ENCODE measurements around the gene AQP2.
"Not testable (repeated sequence)": the region's sequence is repeated elsewhere in the genome, so short reads cannot be mapped to it uniquely, and the experiment has no call there.

AQP2 gene

GRCh38 chr12:49972641-49973360 is 22.3 kb downstream of the AQP2 start, which contains the start of gene AQP6:
Gene AQP6 (plus strand): TSS chr12:49972947. CDS start chr12:49973174, 227 bp downstream.
- no peak for DNase-seq

DNA sequence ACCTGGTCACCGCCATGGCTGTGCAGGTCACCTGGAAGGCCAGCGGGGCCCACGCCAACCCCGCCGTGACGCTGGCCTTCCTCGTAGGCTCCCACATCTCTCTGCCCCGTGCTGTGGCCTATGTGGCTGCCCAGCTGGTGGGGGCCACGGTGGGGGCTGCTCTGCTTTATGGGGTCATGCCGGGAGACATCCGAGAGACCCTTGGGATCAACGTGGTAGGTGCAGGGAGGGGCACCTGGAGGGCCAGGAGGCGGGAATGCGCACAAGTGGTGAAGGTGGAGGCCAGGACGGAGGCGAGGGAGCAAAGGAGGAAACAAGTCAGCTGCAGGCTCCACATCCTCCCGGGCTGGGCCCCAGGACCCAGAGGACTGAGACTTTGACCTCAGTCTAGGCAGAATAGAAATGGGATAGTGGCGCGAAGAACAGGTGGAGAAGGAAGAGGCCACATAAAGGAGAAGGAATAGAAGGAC is 22.9 kb downstream of the AQP2 start:
- no peak for DNase-seq

GRCh38 chr12:49974231-49974675 is 23.7 kb downstream of the AQP2 start:
- DNase-seq, result no peak

DNA sequence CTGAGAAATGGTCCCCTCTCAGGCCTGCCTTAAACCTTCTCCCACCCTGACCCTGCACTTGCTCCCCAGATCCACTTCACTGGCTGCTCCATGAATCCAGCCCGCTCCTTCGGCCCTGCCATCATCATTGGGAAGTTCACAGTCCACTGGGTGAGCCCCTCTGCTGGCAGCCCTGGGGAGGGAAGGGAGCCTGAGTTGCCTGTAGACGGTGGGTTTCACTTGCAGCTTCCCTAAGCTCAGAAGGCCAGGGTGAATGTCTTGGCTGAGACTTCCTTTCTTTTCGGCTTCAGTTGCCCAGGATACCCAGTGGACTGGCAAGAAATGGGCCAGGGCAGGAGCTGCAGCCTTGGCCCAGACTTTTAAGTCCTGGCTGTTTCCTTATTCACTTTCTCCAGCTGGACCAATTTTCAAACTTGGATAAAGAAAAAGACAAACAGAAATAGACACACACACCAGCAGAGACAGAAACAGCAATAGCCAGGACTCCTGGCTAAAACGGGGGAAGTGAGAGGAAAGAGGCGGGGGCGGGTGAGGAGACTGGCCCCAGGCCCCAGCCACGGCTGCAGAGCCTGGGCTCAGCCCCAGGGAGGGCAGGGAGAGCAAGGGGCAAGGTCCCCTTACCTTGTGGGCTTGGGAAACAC is 24.3 kb downstream of the AQP2 start:
- no peak for DNase-seq

GRCh38 chr12:49975318-49975761 is 24.8 kb downstream of the AQP2 start:
- DNase-seq, result no peak

GRCh38 chr12:49976557-49976956 is 26.0 kb downstream of the AQP2 start:
- no peak for DNase-seq

DNA sequence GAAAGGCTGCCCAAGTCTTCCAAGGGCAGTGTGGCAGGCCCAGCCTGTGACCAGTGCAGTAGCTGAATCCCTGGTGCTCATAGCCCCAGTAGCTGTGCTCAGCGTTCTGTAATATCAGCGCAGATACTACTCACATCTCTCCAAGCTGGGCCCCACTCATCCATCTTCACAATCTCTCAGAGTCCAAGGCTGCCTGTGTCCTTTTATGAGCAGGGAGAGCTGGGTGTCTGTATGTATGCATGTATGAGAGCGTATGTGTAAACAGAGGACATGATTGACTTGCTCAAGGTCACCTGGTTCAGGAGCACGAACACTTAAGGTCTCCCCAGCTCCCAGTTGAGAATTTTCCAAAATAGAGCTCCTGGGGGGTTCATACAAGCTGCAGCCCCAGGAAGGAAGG is 27.6 kb downstream of the AQP2 start:
- no peak for DNase-seq

- no peak for DNase-seq
Measured at GRCh38 chr12:49979016-49979586, 28.6 kb downstream of the AQP2 start.

DNA sequence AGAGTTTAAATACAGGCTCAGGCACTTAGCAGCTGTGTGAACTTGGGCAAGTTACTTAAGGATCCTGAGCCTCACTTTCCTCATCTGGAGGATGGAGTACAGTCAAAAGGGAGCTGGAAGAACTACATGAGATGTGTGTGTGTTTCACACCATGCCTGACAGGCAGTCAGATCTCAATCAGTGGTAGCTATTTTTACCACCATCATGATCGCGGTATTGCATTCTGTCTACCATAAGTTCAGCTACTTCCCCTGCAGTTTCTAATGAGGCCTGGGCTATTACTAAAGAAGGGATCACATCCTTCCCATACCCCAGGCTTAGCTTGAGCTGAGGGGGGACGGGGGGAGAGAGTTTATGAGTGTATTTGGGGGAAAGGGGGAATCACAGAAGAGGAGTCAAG is 29.3 kb downstream of the AQP2 start:
- DNase-seq, result no peak

DNA sequence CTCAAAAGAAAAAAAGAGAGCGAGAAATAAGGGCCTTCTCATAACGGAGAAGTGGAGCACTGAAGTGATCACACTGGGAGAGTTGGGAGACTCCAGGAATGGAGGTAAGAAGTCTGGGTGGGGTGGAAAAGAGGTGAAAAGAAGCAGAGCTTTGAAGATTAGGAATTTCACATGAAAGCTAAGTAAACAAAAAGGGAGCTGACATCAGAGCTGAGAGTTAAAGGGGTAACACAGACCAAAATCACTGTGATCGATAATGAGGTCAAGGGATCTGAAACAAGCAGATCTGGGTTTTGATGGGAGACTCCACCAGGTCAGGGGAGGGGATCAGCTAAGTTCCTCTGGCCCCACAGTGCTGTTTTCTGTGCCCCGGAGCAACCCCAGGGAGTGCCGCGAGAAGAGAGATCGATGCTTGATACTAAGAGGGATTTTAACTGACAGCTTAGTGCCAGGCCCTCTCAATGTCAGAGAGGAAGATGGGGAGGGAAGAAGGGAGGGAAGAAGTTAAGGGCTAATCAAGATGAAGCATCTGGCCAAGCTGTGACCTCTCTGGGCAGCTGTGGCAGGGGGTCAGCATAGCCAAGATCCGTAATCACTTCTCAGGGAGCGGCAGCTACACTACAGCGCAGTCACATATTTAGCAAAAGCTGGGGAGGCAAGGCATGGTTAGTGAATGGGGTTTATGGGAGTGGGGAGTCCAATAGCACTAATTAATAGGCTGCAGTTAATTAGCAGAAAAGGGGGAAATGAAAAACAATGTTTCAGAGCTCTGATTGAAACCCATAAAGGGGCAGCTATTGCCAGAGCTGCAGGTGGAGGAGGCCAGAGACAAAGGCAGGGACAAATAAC is 30.2 kb downstream of the AQP2 start:
- no peak for DNase-seq

- DNase-seq, result no peak
Measured at GRCh38 chr12:49982246-49983087, 31.9 kb downstream of the AQP2 start.

- no peak for DNase-seq
Measured at GRCh38 chr12:49983892-49984291, 33.4 kb downstream of the AQP2 start.

- no peak for DNase-seq
Measured at GRCh38 chr12:49984476-49985359, 34.2 kb downstream of the AQP2 start.

DNA sequence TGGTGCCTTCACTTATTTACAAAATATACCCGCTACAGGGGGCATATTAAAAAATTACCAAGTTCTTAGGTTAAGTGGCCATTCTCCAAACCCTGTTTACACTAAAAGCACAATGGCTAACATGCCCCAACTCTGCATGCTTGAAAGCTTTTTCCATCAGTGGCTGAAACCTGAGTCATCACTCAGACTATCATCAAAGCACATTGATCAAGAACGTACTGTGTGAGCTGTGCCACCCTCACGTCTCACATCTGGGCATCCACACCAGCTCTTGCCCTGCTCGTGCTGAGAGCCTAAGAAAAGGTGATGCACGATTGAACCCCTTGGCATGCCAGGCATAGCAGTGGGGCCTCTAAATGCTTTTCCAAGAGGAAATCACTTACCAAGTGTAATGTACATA is 35.4 kb downstream of the AQP2 start:
- DNase-seq, result no peak

DNA sequence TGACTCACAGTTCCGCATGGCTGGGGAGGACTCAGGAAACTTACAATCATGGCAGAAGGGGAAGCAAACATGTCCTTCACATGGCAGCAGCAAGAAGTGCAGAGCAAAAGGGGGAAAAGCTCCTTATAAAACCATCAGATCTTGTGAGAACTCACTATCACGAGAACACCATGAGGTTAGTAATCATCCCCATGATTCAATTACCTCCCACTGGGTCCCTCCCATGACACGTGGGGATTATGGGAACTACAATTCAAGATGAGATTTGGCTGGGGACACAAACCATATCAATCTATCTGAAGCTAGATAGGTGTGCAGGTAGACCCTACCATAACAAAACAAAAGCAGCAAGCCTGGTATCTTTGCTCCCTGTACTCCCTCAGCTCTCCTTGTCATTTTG is 35.9 kb downstream of the AQP2 start:
- not testable (repeated sequence) for DNase-seq

DNA sequence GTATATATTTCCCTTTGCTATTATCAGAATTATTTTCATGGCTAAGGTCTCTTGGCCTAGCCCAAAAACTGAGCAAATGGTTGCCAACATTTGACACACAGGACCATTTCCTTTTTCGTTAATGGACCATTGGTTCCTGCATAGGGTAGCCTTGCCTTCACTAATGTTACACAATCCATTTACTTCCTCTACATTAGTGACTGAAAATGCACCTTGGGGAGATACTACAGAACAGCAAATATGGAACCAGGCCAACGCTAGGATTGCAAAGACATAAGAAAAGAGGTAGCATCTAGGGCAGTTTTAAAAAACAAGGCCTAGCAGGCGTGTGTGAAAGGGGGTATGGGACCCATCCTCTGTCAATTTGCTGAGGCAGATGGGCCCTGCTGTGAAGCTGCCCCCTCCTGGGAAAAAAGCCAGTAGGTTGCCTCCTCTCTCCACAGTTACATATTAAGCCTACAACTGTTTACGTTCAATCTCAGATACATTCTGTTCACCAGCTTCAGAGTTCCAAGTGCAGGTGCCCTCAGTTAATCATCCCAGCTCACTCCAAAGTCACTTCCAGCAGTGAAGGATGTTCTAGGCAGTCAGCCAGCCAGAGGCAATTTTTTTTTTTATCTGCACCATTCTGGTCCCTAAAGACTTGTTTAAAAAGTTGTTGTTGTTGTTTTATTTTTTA is 37.2 kb downstream of the AQP2 start:
- no peak for DNase-seq

DNA sequence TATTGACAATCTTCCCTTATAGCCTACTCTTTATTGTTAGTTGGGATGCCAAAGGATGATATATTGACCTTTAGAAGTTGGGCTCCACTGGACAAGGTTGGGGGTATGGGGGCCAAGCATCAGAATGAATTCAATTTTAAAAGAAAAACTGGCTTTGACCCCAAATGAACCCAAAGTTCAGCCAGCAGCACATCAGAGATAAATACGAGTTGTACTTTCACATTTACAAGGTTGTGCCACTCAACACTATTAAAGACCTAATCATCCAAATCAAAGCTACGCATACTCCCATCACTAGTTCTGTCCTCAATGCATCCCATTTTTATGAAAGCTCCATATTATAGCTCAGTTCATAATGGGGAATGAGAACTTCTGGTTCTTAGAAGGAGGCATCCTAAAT is 38.9 kb downstream of the AQP2 start:
- DNase-seq, result not testable (repeated sequence)

DNA sequence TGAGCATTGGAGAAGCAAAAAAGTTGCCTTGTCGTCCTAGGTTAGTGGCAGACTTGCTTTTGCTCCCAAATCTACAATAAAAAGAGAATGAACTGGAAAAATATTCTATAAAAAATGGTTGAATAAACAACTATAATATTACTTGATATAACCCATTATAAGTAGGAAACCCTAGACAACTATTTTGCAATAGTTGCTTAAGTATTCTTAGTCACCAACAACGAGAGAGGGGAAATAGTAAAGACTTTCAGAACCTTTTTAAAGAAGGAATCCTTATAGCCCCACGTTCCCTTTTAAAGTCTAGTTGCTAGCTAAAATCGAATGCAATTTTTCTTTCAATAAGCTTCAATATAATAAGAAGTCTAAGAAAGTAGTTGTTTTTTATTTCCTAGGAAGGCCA is 39.7 kb downstream of the AQP2 start:
- DNase-seq, result no peak

DNA sequence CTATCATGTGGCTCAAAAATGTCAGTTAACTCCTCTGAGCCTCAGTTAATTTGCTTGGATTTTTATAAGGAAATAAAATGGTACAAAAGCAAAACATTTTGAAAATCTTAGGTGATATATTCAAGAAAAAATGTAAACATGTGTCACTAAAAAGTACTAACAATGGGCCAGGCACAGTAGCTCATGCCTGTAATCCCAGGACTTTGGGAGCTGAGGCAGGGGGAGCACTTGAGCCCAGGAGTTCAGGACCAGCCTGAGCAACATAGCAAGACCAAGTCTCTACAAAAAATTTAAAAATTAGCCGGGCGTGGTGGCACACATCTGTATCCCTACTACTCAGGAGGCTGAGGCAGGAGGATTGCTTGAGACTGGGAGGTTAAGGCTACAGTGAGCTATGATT is 47.9 kb downstream of the AQP2 start:
- DNase-seq, result no peak

DNA sequence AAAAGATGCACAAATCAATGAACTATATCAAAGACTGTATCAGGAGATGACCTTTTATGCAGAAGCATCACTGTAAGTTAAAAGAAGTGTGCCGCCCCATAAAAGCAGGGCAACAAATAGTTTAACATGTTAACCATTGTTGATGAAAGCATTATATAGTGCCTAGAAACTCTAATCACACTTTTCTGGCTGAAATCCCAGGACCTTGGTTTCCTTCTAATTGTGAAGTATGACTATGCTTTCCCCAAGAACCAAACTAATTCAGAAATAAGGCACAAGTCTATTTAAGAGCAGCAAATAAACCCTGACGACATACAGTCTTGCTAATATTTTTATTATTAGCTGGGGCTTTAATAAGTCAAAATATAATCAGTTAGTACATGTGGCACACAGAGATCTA is 53.1 kb downstream of the AQP2 start:
- DNase-seq, result no peak

Measured in GOT3 (cell line).